Measurements from ENCODE around the gene UPK3BL1.
"Not testable (repeated sequence)": the region's sequence is repeated elsewhere in the genome, so short reads cannot be mapped to it uniquely, and the experiment has no call there.

UPK3BL1 gene

DNA sequence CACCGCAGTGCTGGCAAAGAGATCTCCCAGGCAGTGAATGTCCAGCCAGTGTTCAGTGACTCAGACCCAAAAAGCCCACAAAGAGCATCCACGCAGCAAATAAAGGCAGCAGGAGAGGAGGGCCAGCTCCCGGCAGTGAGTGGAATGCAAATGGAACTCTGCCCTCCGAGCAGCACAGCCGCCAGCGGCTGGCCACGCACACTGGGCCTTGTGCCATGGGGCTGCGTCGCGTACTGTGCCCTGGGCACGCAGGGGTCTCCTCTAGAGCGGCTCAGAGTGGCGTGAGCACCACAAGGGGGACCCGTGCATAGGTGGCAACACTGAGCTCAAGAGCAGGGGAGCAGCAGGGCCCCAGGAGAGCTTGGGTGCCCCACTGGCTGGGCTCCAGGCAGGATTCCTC, 24.9 kb upstream of the UPK3BL1 start:
- not testable (repeated sequence) for H3K4me1 ChIP-seq (ENCODE audit: control insufficient read depth, insufficient read depth, low read length); H3K27ac ChIP-seq (ENCODE audit: insufficient read depth, low read depth, low read length, poor library complexity, severe bottlenecking); H3K27me3 ChIP-seq (ENCODE audit: control insufficient read depth, insufficient read depth, low read length, poor library complexity, severe bottlenecking); H3K9me3 ChIP-seq (ENCODE audit: control insufficient read depth, low read length); H3K4me3 ChIP-seq (ENCODE audit: insufficient read depth, low read depth, low read length); H3K36me3 ChIP-seq (ENCODE audit: control insufficient read depth, insufficient read depth, low read length)
- no CpG with 5 or more reads among the region's 14 CpGs for WGBS, 2 experiments

DNA sequence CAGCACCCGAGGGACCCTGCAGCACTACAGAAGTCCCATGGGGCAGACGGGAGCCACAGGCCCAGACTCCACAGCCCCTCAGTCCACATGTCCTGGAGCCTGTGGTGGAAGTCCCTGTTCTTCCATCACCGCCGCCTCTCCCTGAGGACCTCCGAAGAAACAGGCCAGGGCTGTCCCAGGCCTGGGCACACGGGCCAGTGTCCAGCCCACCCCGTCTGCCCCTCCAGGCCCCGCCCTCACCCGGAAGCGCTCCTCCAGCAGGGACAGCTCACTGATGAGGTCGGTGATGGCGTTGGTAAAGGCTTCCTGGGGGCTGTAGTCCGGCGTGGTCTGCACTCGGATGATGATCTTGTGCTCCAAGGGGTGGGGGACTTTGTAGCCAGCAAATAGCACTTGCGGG, 24.3 kb upstream of the UPK3BL1 start:
- H3K4me1 ChIP-seq (ENCODE audit: control insufficient read depth, insufficient read depth, low read length), result not testable (repeated sequence)
- no CpG with 5 or more reads among the region's 16 CpGs for WGBS, 2 experiments

DNA sequence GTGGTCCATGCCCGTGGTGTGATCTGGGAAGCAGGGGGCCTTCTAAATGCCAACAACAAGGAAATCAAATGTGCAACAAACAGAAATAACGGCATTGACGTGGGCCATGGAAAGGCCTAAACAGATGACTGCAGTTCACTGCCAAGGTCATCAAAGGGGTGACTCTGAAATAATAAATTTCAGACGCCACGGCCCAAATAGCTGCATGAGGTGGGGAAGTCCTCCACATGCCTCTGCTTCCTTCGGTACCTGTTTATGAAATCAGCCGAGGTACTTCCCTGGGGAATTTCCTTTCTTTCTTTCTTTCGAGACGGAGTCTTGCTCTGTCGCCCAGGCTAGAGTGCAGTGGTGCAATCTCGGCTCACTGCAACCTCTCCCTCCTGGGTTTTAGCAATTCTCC, 22.2 kb upstream of the UPK3BL1 start:
- 100% methylated on average over 2 of the region's 11 CpGs for WGBS, 2 experiments
- H3K4me3 ChIP-seq (ENCODE audit: insufficient read depth, low read depth, low read length); H3K27ac ChIP-seq (ENCODE audit: insufficient read depth, low read depth, low read length, poor library complexity, severe bottlenecking); H3K36me3 ChIP-seq (ENCODE audit: control insufficient read depth, insufficient read depth, low read length); H3K4me1 ChIP-seq (ENCODE audit: control insufficient read depth, insufficient read depth, low read length); H3K27me3 ChIP-seq (ENCODE audit: control insufficient read depth, insufficient read depth, low read length, poor library complexity, severe bottlenecking); H3K9me3 ChIP-seq (ENCODE audit: control insufficient read depth, low read length): not testable (repeated sequence)

More for the DNA sequence above, 24.3 kb upstream of the UPK3BL1 start:
- not testable (repeated sequence) for H3K27ac ChIP-seq (ENCODE audit: insufficient read depth, low read depth, low read length, poor library complexity, severe bottlenecking); H3K9me3 ChIP-seq (ENCODE audit: control insufficient read depth, low read length); H3K27me3 ChIP-seq (ENCODE audit: control insufficient read depth, insufficient read depth, low read length, poor library complexity, severe bottlenecking); H3K4me3 ChIP-seq (ENCODE audit: insufficient read depth, low read depth, low read length); H3K36me3 ChIP-seq (ENCODE audit: control insufficient read depth, insufficient read depth, low read length)

DNA sequence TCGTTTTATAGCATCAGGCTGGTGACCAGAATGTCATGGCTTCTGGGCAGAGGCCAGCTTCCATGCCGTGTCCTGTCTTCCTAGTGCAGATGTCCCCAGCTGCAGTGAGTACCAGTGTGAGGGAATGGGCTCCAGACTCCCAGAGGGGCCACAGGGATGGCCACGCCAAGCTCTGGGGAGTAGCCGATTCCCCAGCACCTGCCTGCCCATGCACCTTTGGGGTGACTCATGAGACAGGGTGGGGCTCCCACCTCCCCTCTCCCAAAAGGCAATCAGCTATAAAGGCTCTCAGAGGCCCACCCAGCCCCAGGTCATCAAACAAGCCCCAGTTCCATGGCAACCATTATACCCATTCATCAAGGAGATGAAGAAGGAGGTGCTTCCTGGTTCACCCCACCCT, 7.3 kb upstream of the UPK3BL1 start, which contains the start of gene SPDYE2B:
Gene SPDYE2B, plus strand, starts transcription at position 396 of the 400 bp plus-strand sequence. CDS start 2,030 bp downstream, outside the sequence.
- H3K27ac ChIP-seq (ENCODE audit: insufficient read depth, low read depth, low read length, poor library complexity, severe bottlenecking); H3K36me3 ChIP-seq (ENCODE audit: control insufficient read depth, insufficient read depth, low read length); H3K4me1 ChIP-seq (ENCODE audit: control insufficient read depth, insufficient read depth, low read length); H3K27me3 ChIP-seq (ENCODE audit: control insufficient read depth, insufficient read depth, low read length, poor library complexity, severe bottlenecking); H3K9me3 ChIP-seq (ENCODE audit: control insufficient read depth, low read length); H3K4me3 ChIP-seq (ENCODE audit: insufficient read depth, low read depth, low read length): not testable (repeated sequence)
- WGBS, 2 experiments, result no CpG with 5 or more reads among the region's 4 CpGs

DNA sequence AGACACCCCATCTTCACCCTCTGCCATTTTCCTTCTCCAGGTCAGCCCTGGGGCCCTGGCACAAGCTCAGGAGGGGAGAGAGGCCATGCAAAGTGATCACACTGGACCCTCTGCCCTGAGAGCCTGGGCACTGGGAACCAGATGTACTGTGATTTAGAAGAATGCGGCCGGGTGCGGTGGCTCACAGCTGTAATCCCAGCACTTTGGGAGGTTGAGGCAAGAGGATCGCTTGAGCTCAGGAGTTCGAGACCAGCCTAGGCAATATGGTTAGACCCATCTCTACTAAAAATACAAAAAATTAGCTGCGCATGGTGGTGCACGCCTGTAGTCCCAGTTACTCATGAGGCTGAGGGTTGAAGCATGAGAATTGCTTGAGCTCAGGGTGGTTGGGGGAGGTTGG, 5.2 kb upstream of the UPK3BL1 start:
- not testable (repeated sequence) for H3K9me3 ChIP-seq (ENCODE audit: control insufficient read depth, low read length); H3K4me3 ChIP-seq (ENCODE audit: insufficient read depth, low read depth, low read length); H3K36me3 ChIP-seq (ENCODE audit: control insufficient read depth, insufficient read depth, low read length); H3K27ac ChIP-seq (ENCODE audit: insufficient read depth, low read depth, low read length, poor library complexity, severe bottlenecking); H3K4me1 ChIP-seq (ENCODE audit: control insufficient read depth, insufficient read depth, low read length); H3K27me3 ChIP-seq (ENCODE audit: control insufficient read depth, insufficient read depth, low read length, poor library complexity, severe bottlenecking)
- 95 to 96% methylated on average over 5 of the region's 7 CpGs for WGBS, 2 experiments

DNA sequence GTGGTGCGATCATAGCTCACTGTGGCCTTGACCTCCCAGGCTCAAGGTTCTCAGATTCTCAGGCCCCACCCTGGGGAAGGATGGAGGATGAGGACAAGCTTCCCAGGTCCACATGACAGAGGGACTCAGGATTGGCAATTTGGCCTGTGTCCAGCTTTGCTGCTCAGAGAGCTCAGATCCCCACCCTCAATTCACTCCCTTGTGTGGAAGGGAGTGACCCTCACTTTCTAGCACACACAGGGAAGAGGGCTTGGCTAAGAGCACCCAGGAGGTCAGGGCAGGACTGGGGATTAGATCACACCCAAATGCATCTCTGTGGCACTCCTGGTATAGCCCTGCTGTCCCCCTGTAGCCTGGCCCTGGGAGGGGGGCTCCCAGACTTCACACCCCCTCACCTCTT, 813 bp upstream of the UPK3BL1 start:
- H3K36me3 ChIP-seq (ENCODE audit: control insufficient read depth, insufficient read depth, low read length); H3K27me3 ChIP-seq (ENCODE audit: control insufficient read depth, insufficient read depth, low read length, poor library complexity, severe bottlenecking); H3K9me3 ChIP-seq (ENCODE audit: control insufficient read depth, low read length); H3K4me1 ChIP-seq (ENCODE audit: control insufficient read depth, insufficient read depth, low read length); H3K4me3 ChIP-seq (ENCODE audit: insufficient read depth, low read depth, low read length); H3K27ac ChIP-seq (ENCODE audit: insufficient read depth, low read depth, low read length, poor library complexity, severe bottlenecking): not testable (repeated sequence)
- no CpG with 5 or more reads among the region's 1 CpG for WGBS, 2 experiments

DNA sequence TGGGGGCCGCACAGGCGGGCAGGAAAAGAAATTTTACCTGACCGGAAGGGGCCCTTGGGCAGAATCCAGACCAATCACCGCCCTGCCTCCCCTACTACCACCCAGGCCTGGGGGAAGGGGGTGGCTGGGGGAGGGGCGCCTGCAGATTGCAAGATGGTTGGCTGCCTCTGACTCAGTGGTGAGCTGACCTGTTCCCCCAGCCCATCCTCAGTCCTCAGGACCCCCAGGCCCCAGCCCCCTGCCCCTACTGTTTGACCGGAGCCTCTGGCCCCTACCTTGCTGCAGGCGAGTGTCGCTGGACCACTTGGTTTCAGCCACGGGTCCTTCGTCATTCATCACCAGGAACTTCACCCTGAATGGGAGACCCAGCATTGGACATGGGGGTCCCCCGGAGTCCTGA, 3.7 kb downstream of the UPK3BL1 start:
- not testable (repeated sequence) for H3K9me3 ChIP-seq (ENCODE audit: control insufficient read depth, low read length); H3K27ac ChIP-seq (ENCODE audit: insufficient read depth, low read depth, low read length, poor library complexity, severe bottlenecking); H3K27me3 ChIP-seq (ENCODE audit: control insufficient read depth, insufficient read depth, low read length, poor library complexity, severe bottlenecking); H3K4me3 ChIP-seq (ENCODE audit: insufficient read depth, low read depth, low read length); H3K36me3 ChIP-seq (ENCODE audit: control insufficient read depth, insufficient read depth, low read length); H3K4me1 ChIP-seq (ENCODE audit: control insufficient read depth, insufficient read depth, low read length)
- WGBS, 2 experiments, result 84 to 93% methylated on average over 5 to 6 of the region's 11 CpGs

DNA sequence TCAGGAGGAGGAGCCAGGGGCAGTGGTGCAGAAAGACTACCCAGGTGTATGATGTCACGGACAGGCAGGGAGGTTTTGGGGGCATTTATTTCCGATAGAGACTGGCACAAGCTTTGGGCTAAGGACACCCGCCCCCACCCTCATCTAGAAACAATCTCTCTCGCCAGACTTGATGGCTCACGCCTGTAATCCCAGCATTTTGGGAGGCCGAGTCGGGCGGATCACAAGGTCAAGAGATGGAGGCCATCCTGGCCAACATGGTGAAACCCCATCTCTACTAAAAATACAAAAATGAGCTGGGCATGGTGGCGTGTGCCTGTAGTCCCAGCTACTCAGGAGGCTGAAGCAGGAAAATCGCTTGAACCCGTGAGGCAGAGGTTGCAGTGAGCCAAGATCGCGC, 5.6 kb downstream of the UPK3BL1 start:
- H3K27ac ChIP-seq (ENCODE audit: insufficient read depth, low read depth, low read length, poor library complexity, severe bottlenecking); H3K9me3 ChIP-seq (ENCODE audit: control insufficient read depth, low read length); H3K4me1 ChIP-seq (ENCODE audit: control insufficient read depth, insufficient read depth, low read length); H3K36me3 ChIP-seq (ENCODE audit: control insufficient read depth, insufficient read depth, low read length); H3K4me3 ChIP-seq (ENCODE audit: insufficient read depth, low read depth, low read length); H3K27me3 ChIP-seq (ENCODE audit: control insufficient read depth, insufficient read depth, low read length, poor library complexity, severe bottlenecking): not testable (repeated sequence)
- 90 to 91% methylated on average over 8 of the region's 13 CpGs for WGBS, 2 experiments

DNA sequence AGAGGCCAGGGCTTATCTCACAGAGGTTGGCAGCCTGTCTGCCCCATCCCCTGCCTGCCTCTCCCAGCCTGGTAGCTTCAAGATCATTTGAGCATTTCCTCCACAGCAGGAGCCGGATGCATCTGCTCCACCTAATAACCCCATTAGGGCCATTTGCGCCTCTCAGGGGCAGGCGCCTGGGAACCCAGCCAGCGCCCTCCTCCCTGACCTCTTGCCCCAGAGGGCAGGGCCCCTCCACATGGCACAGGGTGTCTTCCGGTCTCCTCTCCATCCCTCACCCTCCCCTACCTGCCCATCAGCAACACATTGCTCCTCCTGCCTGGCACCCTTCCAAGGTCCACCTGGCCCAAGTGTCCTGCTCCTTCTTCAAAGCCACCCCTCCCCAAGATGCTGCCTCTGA, 7.2 kb downstream of the UPK3BL1 start:
- H3K4me3 ChIP-seq (ENCODE audit: insufficient read depth, low read depth, low read length); H3K4me1 ChIP-seq (ENCODE audit: control insufficient read depth, insufficient read depth, low read length); H3K27me3 ChIP-seq (ENCODE audit: control insufficient read depth, insufficient read depth, low read length, poor library complexity, severe bottlenecking); H3K9me3 ChIP-seq (ENCODE audit: control insufficient read depth, low read length); H3K27ac ChIP-seq (ENCODE audit: insufficient read depth, low read depth, low read length, poor library complexity, severe bottlenecking); H3K36me3 ChIP-seq (ENCODE audit: control insufficient read depth, insufficient read depth, low read length): not testable (repeated sequence)
- WGBS, 2 experiments, result no CpG with 5 or more reads among the region's 5 CpGs

DNA sequence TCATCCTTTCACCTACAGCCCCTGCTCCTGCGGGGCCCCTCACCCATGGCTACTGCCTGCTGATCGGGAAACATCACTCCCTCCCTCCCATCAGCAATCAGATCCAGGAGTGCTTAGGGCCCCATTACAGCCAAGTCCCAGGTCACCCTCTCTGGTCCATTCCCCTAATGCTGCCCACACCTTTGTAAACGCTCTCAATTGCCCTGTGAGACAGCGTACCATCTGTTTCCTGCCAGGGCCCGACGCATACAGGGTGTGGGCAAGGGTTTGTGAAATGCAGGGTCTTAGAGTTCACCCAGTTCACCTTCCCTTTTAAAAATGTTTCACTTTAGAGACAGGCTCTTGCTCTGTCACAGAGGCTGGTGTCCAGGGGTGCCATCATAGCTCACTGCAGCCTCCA, 8.3 kb downstream of the UPK3BL1 start:
- 84 to 87% methylated on average over 2 of the region's 6 CpGs for WGBS, 2 experiments
- H3K4me3 ChIP-seq (ENCODE audit: insufficient read depth, low read depth, low read length); H3K4me1 ChIP-seq (ENCODE audit: control insufficient read depth, insufficient read depth, low read length); H3K36me3 ChIP-seq (ENCODE audit: control insufficient read depth, insufficient read depth, low read length); H3K27me3 ChIP-seq (ENCODE audit: control insufficient read depth, insufficient read depth, low read length, poor library complexity, severe bottlenecking); H3K27ac ChIP-seq (ENCODE audit: insufficient read depth, low read depth, low read length, poor library complexity, severe bottlenecking); H3K9me3 ChIP-seq (ENCODE audit: control insufficient read depth, low read length): not testable (repeated sequence)

DNA sequence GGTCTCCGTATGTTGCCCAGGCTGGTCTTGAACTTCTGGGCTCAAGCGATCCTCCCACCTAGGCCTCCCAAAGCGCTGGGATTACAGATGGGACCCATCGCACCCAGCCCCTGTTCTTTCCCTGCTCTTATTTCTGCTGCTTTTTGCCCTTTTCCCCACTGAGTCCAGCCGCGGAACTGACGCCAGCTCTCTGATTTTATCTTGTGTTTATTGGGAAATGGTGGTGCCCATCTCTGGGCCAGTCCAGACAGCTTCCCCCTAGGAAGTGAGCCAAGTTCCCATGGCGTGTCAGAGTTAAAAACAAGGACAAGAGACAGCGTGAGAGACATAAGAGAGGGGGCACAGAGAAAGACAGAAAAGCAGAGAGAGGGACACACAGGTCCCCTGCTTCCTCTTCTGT, 12.0 kb downstream of the UPK3BL1 start:
- not testable (repeated sequence) for H3K4me3 ChIP-seq (ENCODE audit: insufficient read depth, low read depth, low read length); H3K36me3 ChIP-seq (ENCODE audit: control insufficient read depth, insufficient read depth, low read length); H3K27ac ChIP-seq (ENCODE audit: insufficient read depth, low read depth, low read length, poor library complexity, severe bottlenecking); H3K9me3 ChIP-seq (ENCODE audit: control insufficient read depth, low read length); H3K27me3 ChIP-seq (ENCODE audit: control insufficient read depth, insufficient read depth, low read length, poor library complexity, severe bottlenecking); H3K4me1 ChIP-seq (ENCODE audit: control insufficient read depth, insufficient read depth, low read length)
- 90 to 93% methylated on average over 3 of the region's 9 CpGs for WGBS, 2 experiments
